Hindlimb muscle (tissue), 1 donor: ENCODE measurements around the gene CLDN14. TPM values are rescaled to one million over a fixed set of nuclear protein-coding genes. Genes with fewer than 3 reads are reported as not detected.

Experiments used
- DNase-seq: peaks from one replicate; pipeline ENCODE4 v3.0.0-alpha.2; 2013
- polyA plus RNA-seq: library from polyadenylated mRNA; unstranded; fragments of 120-200 nt; gene quantifications from one replicate; pipeline ENCODE4 v1.2.1, GENCODE V29; 2013; ENCODE audit not compliant: insufficient read length

The CLDN14 gene
- polyA plus RNA-seq = 8.3 TPM

- no peak for DNase-seq
These were observed at the start of gene CLDN14 for GRCh38 chr21:36479415-36480402. CLDN14 (minus strand) TSS chr21:36480122; CDS start chr21:36461695, 18,427 bp downstream.

DNA sequence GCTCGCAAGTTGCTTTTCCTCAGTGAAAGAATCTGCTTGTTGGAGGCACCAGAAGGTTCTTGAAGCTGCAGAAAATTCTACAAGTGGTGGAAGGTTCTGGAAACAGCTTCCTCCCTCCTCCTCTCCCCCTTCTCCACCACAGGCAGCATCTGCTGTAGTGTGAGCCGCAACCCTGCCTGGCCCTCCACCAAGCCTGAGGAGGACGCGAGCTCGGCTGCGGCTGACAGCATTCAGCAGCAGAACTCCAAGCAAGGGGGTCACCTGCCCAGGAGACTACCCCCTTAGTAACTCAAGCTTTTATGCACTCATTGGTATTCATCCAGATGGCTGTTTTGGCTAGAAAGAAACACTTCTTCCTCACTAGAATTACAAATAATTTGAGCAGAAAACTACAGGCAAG lies 48.8 kb upstream of the CLDN14 start:
- DNase-seq = no peak

DNA sequence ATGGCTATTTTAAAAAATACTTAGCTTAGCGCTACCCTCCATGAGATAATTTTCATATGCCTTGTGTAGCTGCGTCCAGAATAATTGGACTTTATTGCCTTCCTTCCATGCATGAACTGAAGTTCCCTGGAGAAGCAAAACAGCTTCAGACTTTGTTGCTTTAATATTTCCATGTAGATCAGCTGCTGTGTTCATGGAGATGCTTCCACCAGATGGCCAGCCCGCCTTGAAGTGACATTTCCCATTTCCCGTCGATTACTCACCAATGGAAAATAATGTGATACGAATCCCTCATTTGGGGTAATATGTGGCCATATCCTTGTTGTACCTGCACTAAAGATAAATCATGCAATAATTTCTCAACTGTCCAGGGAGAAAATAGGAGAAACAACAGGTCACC lies 47.4 kb upstream of the CLDN14 start:
- no peak for DNase-seq

- DNase-seq = no peak
These were observed 46.2 kb upstream of the CLDN14 start for GRCh38 chr21:36526104-36526503.

DNA sequence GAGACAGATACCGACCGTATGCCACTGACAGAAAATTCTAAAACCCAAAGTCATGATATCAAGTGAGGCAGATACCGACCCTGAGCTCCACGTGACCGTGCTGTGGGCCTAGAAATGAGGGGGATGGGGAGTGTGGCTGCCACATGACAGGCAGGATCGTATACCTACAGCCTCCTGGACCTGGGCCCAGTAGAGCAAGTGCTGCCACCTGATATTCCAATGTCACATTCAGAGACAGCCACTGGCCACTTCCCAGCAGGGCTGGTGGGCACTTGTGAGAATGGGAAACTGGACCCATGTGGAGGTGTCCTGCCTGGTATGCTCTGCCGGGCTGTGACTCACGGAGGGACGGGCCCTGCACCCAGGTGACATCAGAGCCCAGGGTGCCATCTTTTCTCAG lies 44.6 kb upstream of the CLDN14 start:
- DNase-seq = no peak

DNA sequence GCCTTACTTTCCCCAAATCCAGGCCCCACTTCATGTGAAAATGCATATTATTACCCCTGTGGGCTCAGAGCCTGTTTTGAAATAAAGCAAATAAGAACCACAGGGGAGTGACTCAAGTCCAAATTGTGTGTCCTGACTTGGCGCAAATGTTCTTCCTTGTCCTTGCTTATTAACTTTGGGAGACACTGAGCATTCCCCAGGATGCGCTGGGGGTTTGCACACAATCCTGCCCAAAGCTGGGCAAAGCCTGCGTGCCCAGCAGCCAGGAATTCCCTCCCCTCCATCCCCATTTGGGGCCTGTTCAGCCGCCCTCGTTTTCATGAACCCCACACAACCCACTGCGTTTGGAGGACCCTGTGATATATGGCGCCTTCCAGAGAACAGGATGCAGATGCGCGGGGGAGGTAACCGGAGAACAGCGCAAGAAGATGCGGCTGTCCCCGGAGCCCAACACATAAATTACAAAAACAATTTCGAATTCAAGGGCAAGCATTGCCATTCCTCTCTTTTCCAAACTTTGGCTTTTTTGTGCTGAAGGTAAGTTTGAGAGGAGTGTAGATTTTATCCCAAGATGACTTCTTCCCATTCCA lies 42.4 kb upstream of the CLDN14 start:
- no peak for DNase-seq

DNA sequence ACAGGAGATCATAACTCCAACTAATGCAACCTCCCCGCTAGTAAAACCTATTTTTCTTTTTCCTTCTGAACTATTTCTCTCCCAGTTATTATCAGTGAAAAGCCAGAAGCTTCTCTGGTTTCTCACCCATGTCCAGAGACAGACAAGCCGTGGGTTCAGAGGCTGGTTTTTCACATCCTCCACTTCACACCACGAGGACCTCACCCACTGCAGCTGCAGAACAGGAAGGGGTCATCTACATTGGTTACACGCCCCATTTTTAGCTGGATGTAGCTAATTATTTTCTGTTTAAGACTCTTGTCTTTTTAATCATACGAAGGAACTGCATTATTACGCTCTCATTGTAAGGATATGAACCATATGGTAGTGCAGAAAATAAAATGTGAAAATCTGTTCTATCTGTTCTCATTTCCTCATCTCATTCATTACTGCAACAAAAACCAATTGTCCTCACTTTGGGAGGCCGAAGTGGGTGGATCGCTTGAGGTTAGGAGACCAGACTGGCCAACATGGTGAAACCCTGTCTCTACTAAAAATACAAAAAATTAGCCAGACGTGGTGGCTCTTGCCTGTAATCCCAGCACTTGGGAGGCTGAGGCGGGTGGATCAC lies 39.1 kb upstream of the CLDN14 start:
- DNase-seq = no peak

GRCh38 chr21:36517366-36518075 lies 37.6 kb upstream of the CLDN14 start:
- DNase-seq = no peak

- DNase-seq = no peak
These were observed 36.4 kb upstream of the CLDN14 start for GRCh38 chr21:36516281-36516680.

DNA sequence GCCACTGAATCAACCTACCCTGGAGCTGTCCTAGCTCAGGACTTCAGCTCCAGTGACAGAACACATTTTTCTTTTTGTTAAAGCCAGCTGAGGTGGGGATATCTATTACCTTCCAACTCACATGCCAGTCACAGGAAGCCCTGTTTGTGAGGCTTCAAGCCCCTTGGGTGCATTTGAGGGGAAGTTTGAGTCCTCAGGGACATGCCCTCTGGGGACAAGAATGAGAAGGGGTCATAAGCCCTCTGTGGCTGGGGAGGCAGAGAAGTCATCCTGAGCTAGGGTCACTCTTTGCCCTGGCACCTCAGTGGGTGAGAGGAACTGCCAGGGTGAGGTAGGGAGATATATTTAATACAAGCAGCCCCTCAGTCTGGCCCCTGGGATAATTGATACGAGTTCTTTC lies 33.5 kb upstream of the CLDN14 start:
- no peak for DNase-seq

DNA sequence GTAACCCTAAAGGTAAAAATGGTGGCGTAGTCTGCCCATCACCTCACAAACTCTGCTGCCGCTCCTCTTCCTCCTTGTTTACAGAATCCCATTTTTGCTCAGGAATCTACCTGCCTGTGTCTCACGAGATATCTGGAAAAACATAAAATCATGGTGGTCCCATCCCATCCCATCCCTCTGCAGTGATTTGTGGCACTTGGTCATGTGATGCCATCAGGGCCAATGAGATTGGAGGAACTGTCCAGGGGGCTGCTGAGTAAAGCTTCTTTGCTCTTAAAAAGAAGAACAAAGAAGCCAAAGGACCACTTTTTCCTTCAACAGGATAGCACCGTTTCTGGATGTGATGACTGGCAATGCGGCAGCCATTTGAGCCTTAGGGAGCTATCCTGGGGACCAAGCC lies 33.0 kb upstream of the CLDN14 start:
- DNase-seq = no peak

DNA sequence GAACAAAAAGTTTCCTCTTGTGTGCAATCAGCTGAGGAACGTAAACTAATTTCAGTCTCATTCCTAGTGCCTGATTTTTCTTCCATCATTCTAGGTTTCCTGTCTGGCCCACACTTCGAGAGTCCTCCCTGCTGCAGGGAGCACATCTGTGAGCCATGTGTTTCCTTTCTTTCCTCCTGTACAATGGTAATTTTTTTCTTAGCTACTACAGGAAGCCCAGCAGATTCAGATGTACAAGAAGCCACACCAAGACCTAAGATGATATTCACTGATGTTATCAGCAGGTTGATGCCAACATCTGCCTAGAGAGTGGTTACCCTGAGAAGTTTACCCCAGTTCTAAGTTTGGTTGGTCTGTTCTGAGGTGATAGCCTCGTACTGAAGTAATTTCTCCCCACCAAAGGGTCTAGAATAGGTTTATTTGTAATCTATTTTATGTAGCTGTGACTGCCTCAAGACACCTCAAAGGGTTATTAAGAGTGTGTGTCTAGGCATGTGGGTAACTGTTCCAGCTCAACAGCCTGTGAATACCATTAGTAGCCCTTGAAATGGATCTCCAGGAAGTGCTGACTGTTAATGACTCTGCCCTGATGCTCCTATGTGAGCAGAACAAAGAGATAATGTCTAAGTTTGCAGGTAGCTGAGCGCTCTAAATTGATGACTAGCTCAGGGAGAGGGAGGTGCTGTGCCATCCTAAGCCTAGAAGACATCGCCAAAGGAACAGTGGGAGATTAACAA lies 31.7 kb upstream of the CLDN14 start:
- DNase-seq = no peak

- no peak for DNase-seq
These were observed 31.0 kb upstream of the CLDN14 start for GRCh38 chr21:36510911-36511310.

GRCh38 chr21:36509973-36510664 lies 30.2 kb upstream of the CLDN14 start:
- DNase-seq = no peak

GRCh38 chr21:36508948-36509347 lies 29.0 kb upstream of the CLDN14 start:
- DNase-seq = no peak

DNA sequence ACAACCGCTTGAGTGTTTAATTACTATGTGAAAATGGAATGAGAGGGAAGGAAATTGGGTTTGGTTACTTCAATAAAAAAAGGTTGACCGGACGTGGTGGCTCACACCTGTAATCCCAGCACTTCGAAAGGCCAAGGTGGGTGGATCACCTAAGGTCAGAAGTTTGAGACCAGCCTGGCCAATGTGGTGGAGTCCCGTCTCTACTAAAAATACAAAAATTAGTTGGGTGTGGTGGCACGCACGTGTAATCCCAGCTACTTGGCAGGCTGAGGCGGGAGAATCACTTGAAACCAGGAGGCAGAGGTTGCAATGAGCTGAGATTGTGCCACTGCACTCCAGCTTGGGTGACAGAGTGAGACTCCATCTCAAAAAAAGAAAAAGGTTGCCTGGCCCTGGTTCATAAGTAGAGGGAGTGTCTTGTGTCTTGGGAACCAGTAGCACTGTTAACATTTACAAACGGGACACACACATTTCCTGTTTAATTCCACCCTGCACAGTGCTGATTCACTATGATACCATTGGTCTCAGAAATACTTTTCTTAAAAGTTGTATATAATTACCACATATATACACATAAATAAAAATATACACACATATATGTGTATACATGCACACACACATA lies 27.6 kb upstream of the CLDN14 start:
- DNase-seq = no peak

DNA sequence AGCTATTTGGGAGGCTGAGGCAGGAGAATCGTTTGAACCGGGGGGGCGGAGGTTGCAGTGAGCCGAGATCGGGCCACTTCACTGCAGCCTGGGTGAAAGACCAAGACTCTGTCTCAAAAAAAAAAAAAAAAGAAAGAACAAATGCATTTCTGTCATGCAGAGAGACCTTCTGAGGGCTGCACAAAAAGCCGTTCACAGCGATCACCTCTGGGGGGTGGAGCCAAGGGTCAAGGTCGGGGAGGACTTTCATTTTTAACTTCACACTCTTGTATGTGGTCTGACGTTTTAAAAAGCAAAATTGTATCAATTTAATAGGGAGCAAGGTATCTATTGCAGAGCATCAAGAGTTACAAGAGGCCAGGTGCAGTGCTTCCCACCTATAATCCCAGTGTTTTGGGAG lies 26.6 kb upstream of the CLDN14 start:
- DNase-seq = no peak

GRCh38 chr21:36504067-36505058 lies 24.4 kb upstream of the CLDN14 start:
- DNase-seq = peak; percentile 64

GRCh38 chr21:36502365-36502764 lies 22.4 kb upstream of the CLDN14 start:
- DNase-seq = no peak

DNA sequence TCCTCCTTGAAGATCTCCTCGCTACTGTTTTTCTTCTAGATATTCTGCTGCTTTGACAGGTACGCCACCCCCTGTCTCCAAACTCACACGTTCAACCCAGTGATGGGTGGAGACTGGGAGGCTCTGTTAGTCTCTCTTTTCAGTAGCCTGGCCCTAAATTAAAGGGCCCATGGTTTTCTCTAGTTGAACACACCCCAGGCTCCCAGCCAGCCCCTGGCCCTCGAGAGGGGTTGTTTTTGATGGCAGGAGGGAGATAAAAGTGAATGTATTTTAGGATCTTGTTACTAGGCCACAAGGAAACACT lies 21.6 kb upstream of the CLDN14 start:
- DNase-seq = no peak
